NCI-H2081 (cell line): ENCODE data around the gene VRK2.
A peak's percentile ranks its signal among the peaks of the same experiment; 100 is the strongest.

ENCODE experiments used
- DNase-seq, 2 experiments: peaks; one replicate each; lab custom pipeline; 2025; lab: John Stamatoyannopoulos, UW

The VRK2 gene

DNA sequence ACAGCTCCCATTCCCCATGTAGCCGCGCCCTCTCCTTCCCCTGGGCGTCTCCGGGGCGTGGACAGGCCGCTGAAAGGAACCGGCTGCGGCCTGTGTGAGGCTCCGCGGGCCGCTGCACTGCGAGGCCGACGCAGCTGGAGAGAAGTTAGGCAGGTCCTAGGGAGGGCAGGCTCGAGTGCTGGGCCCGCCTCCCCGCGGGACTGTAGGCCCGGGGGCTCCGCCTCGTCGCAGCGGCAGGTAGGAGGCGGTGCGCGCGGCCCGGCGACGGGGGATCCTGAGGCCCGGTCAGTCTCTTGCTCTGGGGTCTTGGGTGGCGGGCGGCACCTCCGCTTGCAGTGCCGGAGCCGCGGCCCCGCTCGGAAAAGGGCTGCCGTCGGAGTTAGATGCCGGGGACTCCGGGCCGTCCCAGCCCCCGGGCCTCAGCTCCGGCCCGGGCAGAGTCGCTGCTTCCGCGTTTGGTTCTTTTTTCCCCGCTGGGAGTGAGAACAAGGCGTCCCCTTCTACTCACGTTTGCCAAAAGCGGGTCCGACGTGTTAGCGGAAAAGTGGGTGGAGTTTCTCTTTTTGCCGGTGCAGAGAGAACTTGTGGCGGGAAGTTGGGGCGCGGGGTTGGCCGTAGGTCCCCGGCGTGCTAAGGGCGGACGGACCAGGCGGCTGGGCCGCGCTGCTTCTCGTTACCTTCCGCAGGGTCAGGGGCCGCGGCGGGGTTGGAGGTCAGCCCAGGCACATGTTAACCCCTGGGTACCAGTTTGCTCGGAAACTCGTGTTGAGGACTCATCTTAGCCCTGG lies at the start of gene VRK2:
TSS of gene VRK2 (plus strand) at position 222 of the 788 bp plus-strand sequence. CDS start 2,026 bp downstream, outside the sequence.
- DNase-seq, result peak; percentile 96 to 99

DNA sequence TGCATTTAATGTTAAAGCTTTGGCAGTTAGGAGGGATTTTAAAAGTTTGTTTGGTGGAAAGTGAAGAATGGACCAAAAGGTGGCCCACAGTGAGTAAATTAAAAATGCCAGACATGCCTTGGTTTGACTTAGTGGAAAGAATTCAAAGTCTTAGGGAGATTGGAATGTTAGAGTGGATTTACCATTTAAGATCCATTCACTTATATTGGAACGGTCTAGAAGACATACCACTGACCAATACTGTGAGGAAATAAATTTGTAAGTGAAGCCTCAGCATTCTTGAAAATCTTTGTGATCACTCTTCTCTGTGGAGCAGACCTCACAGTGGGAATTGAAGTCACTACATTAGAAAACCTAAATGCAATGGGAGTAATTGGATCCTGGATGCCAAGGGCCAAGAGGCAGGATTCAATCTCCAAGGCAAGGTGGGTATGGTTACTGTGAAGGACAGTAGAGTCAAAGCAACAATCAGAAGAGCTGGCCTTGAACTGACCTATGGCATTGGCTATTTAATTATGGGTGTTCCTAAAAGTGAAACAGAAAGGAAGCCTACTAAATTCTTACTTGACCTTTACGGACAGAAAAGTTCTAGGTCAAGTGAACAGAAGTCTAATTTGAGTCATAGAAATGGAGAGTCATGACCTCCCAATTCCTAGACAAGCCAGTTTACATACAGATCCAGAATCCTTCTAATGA lies 40.2 kb upstream of the VRK2 start:
- no peak for DNase-seq

DNA sequence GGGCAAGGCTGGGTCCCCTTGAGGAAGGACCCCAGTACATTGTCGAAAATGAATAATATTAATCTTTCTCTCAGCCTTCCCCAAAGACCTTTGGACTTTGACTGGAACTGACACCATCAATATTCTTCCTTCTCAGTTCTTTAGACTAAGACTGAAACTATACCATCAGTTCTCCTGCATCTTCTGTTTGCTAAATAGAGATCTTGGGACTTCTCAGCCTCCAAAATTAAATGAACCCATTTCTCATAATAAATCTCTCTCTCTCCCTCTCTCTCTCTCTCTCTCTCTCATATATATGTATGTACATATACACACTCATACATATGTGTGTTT lies 39.7 kb upstream of the VRK2 start:
- no peak for DNase-seq

DNA sequence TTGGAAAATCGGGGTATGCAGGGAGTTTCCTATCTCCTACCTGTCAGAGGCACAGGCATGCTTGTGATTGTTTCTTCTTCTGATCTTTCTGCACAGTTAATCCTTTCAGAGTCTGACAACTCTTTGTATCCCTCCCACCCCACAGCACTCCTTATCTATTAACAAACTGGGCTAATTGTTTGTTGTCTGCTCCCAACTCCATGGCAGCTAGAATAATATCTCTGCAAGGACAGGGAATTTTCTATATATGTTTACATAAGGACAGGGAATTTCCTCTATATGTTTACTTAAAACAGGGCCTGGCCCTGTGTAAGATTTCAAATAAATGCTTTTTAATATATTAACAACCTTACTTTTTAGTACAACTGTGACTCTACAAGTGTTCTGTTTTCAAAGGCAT lies 36.0 kb upstream of the VRK2 start:
- DNase-seq, result no peak

DNA sequence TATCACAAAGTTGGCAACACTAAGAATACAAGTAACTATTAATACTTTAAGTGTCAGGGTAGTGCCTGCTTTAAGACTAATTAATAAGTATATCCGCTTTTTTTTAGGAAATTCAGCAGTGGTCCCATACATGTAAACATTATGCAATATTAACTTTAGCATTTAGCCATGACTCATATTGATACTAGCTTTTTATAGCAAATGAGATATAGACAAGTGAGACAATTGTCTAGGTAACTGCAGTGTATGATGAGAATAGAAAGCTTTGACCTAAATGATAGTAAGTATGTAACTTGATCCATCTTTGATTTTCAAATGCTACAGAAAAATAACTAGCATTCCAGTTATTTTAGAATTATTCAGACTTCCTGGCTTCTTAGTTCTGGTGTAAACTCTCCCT lies 27.4 kb upstream of the VRK2 start:
- DNase-seq, result no peak

DNA sequence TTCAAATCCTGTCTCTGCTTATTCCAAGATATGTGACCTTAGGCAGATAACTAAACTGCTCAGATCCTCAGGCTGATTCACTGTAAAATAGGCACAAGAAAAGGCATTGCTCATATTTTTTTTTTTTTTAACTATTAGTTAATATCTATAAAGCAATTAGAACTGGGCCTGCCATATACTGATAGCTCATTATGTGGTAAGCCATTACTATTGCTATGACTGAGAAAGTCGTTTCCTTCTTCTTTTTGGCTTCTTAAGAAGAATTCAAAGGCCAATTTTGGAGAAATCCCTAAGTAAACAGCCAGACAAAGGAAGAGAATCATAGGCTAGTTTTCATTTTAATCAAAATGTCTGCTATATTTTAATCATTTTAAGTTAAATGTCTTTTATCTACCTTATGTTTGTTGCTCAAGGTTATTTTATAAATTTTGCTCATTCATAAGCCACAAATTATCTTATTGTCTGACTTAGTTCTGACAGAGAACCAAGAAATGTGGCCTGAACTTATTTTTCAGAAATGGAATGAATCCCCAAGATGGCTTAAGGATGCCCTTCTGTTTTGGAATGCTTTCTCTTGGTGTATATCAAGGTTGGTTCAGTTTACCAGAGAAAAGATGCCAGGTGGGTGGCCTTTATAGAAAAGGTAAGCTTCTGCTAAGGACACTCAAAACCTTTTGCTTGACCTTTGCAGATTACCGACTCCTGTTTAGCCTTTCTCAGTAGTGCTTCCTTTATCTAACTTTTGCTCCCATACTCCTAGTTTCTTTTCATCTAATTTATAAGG lies 21.3 kb upstream of the VRK2 start:
- no peak for DNase-seq

DNA sequence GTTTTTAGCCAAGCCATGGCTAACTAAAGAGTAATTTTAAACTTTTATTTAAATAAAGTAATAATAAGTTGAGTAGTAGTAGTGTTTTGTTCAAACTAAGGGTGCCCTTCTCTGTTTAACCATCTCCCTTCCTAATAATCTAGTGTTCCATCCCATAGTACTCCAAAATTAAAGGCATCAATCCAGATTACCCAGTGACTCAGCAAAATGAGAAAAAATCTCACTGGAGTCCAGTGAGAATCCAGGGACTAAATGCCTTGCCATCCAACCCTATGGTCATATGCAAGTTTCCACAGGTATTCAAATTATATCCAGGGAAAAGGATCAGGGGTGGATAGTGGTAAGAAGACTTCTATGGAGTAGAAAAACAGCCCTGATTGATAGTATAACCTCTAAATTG lies 19.6 kb upstream of the VRK2 start:
- no peak for DNase-seq

DNA sequence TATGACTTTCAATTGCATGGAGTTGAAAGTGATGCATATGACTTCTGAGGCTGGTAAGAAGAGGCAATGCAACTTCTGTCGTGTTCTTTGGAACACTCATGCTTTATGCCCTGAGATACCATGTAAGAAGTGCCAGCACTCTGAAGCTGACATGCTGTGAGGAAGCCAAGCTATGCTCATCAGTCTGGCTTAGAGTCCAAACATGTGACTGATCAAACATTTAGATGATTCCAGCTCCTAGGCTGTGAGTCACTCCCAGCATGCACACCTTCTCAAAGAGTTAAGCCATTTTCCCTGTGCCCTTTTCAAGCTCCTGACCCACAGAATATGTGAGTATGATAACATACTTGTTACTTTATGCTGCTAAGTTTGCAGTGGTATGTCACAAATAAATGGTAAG lies 15.8 kb upstream of the VRK2 start:
- no peak for DNase-seq

DNA sequence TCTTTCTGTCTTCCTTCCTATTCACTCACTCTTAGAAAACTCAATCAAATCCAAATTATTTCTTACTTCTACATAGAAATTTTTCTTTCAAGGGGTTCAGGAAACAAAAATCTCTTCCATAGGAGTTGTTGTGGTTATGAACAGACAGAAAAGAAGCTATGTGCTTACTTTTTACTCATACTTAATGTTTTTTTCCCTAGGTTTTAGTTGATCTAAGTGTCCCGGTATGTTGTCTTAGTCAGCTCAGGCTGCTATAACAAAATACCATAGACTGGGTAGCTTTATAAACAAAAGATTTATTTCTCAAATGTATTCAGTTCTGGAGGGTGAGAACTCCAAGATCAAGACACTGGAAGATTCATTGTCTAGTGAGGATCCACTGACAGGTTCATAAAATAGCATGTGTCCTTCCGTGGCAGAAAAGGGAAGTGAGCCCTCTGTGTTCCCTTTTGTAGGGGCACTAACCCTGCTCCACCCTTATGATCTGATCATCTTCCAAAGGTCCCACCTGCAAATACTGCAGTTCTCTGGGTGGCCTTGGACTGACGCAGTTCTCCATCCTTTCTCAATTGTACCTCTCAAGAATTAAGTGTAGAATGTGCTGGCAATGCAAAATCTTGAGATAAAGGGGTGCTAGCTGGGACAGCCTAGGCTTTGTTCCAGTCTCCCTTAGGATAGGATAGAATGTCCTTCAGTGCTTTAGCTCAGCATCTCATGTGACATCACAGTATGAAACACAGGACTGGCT lies 14.4 kb upstream of the VRK2 start:
- DNase-seq, result no peak

DNA sequence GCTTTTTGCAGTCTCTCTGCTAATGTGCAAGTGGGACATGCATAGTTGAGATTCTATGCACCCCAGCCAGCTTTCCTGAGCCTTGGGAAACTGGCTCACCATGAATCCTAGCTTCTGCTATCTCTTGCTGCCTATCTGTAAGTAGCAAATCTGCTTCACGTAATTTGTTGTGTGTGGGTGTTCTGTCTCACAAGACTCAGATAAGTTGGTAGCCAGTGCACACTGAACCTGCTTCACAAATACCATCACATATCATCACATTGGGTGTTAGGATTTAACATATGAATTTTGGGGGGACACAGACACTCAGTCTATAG lies 13.9 kb upstream of the VRK2 start:
- no peak for DNase-seq

DNA sequence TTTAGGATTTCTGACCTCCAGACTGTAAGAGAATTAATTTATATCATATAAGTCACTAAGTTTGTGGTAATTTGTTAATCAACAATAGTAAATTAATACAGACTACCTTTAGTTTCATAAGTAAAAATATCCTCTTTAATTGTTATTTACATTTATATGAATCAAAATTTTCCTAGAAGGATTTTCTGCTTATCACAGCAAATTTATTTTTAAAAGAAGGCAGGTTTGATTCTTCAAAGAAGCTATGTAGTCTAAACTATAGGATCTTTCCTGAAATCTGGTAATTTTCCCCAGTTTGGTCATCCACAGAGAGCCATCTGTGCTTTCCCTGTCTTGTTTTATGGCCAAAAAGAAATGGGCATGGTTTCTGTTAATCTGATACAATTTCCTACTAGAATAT lies 13.1 kb upstream of the VRK2 start:
- no peak for DNase-seq

DNA sequence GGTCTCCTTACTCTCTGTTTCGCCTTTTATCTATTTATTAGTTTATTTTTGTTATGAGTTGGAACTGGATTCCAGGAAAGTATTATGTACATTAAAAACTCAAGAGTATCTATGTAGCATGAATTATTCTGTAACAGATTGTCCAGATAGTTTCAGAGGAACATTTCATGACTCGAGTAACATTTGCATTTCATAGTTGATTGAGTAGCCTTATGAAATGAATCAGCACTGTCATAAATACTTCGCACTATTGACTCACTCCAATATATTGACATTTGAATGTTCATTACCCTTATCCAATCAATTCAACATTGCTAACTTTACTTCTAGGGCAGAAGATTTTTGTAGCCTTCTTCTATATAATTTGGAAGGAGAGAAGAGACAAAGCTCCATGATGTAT lies 11.3 kb upstream of the VRK2 start:
- no peak for DNase-seq

DNA sequence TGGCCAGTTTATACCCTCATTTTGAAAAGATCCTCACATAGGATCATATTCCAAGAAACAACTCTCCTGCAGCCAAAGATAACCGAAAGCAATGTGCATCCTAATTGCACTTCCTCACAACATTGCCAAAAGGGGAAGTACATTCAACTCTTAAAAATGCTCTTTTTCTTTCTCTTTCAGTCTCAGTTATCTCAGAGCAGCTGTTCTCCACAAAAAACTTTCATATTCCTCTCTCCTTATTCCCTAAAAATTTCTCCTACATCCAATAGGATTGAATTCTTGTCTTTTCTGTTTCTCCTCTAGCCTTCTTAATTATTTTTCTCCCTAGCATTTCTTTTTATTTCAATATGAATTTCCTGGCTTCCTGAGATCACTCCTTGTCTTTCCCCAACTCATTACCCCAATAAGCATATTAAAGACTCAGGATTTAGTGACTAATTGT lies 7.4 kb upstream of the VRK2 start:
- DNase-seq, result no peak

DNA sequence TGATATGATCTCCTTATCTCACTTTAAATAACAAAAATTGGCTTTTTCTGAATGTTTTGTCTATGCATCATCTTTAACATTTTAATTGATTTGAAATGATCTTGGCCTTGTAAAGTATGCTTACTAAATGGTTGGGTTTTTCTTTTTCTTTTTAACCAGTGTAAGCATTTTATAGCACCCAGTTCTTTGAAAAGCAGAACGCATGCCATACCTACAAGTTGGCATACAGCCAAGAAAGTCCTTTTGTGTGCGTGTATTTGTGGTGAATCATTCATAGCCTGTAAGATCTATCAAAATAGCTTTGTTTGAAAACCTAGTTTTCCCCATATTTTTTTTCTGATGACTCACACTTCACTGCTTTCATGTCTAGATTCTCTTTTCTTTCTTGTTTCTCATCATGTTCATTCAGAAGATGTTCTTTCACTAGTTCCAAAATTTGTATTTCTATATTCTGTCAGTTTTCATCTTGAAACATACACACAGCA lies 4.1 kb upstream of the VRK2 start:
- DNase-seq, result peak; percentile 50 to 83

DNA sequence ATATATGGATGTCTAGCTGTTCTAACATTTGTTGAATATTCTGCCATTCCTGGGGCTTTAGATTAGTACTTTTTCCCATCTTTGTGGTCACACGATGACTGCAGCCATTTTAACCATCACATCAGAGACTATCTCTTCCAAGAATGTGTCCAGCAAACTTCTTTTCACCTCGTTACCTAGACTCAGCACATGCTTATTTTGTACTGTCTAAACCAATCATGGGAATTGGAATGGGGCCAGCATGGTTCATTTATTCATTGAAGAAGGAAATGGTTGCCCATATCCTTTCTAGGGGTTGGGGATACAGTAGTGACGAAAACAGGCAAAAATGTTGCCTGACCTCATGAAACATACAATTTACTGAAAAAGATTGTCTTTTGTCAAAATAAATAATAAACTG lies 2.5 kb upstream of the VRK2 start:
- DNase-seq, result peak; percentile 56 to 61

DNA sequence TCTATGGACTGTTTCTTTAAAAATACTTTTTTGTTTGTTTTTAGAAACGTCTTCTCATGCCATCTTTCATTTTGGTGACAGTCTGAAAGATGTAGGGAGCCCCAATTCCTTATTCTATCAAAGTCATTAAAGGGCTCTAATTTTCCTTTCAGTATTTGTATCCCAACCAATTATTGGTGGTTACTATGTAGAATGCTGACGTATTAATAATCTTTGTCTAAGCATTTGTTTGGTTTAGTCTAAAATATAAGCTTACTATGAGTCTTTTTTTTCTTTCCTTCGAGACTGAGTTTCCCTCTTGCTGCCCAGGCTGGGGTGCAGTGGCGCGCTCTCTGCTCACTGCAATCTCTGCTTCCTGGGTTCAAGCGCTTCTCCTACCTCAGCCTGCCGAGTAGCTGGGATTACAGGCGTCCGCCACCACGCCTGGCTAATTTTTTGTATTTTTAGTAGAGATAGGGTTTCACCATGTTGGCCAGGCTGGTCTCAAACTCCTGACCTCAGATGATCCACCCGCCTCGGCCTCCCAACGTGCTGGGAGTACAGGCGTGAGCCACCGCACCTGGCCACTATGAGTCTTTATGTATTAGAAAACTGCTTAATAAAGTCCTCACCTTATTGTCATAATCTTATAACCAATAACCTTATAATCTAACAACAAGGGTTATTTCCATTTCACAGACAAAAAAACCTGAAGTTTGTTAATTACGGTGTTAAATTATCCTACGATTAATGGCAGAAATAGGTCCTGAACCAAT lies 849 bp upstream of the VRK2 start:
- no peak for DNase-seq

DNA sequence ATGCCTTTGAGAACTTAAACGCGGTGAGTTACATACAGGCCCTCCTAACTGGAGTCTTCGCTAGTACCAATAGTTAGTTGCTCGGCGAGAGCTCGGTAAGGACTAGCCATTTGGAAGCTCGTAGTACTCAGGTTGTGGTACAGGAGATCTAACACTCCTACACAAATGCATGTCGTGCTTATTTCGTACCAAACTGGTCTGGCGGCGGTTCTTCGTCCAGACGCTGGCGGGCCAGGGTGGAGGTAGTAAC lies 346 bp upstream of the VRK2 start:
- no peak for DNase-seq

DNA sequence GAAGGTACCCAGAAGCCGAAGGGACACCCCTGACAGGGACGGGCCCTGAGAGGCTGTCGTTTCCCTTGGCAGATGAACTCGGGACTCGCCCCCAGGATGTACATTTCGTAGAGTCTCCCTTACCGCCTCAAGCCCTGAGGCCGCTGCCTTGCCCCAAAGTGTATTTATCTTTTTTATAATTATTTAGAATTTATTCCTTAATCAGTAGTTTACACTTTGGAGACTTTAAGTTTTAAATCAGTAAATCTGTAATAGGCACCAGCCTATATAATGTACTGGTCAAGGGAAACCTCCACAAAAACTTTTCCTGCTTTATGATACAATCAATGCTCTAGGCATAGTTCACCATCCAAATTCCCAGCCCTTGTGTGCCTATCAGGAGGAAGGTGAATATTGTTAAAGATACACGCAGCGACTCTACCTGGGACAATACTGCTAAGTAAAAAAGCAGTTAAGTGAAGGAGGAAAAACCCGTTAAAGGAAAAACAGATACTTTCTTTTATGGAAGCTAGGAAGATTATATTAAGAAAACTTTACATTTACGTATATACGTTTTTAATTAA lies 848 bp downstream of the VRK2 start:
- peak; percentile 56 to 82 for DNase-seq

DNA sequence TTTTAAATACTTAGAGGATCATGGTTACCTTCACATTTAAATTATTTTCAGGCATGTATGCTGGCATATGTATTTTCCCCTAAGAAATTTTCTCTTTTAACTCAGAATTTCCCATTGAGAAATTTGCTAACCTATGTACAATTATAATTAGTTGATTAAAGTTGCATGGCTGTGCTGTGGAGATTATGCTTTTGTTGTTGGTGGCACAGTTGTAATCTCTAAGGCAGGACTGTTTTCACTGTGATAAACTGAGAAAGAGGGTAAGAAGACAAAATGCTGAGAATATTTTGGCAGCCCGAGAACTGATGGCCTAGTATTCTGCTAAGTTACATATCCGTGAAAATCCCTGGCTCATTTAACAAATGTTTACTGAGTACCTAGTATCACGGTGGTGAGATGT lies 1.4 kb downstream of the VRK2 start:
- peak in 1 of 2 experiments; percentile 49 for DNase-seq

DNA sequence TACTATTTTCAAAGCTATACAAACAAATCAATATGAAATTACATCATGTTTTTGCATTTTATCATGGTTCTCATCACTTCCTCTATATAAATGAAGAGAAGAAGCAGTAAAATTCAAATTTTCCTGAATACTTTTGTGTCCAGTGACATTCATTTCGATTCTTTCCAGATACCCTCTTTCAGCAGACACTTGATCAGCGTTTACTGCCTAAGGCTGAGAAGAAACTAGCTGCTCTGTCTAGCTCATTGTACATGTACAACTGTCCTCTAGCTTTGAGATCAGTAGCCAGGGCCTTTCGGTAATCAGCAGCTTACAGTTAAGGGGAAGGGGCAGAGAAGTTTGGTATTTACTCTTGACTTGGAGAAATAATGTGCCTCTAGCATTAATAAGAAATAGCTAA lies 4.8 kb downstream of the VRK2 start:
- DNase-seq, result no peak

DNA sequence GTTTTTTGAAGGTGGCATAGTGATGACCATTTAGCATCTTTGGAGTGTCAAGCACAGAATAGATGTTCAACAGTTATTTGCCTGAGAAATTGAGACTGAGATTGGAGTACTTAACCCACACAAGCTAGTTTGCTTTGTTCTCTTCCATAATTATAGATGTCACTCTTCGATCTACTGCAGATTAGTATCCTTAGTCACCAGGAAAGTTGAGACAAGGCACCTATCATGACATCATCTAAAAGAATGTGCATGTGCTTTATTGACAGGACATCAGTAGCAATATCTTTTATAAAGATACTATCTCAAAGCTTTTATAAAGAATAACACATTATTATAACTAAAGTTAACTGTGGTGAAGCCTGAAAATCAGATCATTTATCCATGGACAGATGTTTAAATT lies 6.4 kb downstream of the VRK2 start:
- DNase-seq, result peak in 1 of 2 experiments; percentile 27
